Embryonic facial prominence (tissue), 1 donor: ENCODE data around the gene ZNF526.

Experiments used
- DNase-seq: peaks from one replicate; pipeline ENCODE4 v3.0.0-alpha.2; 2016; ENCODE audit errors: extremely low spot score

Gene ZNF526

DNA sequence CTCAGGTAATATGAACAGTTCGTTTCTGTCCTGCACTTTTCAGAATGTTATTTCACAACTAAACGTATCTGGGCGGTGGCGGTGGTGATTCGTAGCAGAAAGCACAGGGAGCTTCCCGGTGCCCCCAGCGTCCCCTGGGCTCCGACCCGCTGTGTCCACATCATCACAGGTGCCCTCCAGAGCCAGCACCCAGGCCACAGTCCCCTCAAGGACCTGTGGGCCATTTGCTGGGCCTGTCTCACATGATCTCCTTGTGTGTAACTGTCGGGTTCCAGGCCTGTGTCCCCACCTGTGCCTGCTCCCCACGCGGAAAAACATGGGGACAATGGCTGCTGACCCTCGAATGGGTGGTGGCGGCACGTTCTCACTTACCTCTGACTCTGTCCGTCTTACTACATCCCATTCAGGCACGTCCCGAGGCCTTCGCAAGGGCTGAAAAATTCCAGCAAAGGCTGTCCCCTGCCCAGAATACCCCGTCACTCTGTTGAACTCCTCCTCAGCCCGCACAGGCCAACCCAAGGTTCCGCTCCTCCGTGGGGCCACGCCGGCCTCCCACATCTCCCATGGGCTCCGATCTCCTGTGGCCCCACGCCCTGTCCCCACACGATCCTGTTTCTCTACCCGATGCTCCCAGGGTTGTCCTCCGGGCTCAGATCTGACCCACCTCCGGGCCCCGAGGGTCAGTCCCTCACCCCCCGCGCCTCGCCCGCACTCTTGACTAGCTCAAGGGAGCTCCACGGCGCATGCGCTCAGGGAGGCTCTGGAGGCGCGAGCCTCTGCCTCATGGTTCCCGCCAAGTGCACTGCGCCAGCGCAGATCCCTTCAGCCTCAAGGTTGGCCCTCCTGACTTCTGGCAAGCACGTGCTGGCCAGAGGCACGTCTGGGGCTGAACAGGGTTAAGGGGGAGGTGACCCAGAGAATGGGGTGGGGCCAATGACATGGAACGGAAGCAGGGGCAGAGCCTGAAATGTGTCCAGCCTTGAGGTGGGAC is 23.8 kb upstream of the ZNF526 start:
- no peak for DNase-seq

GRCh38 chr19:42197375-42197817 is 22.7 kb upstream of the ZNF526 start:
- no peak for DNase-seq

DNA sequence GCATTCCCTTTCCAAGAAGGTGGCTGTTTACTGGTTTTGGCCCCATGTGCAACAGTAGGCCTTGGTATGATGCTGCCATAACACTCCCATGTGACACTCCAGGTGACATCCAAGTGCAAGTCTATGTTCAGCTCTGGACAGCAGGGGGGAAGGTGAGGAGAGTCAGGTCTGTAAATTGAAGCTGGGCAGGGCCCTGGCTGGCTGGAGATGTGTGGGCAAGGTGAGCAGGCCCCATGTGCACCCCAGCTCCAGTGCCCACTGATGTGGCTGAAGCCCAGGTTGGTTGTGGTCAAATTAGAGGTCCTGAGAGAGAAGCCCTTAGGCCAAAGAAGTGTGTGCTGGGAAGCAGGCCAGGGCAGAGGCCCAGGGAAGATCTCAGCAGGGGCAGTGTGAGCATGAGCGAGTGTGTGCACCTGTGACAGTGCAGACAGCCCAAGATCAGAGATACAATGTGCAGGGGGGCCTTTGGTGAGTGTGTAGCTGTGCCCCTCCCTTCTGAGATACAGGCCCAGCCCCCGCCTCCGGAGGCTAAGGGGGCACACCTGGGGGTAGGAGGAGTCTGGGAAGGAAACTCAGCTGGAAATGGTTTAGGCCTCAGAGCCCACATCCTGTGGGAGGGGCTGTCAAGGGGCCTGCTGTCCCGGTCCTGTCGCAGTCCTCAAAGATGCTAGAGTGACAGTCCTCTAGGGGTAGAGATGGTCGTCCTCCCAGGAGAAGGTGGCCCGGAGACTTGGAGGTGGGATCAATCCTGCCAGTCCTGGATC is 21.3 kb upstream of the ZNF526 start:
- no peak for DNase-seq

- no peak for DNase-seq
These were observed 20.5 kb upstream of the ZNF526 start for GRCh38 chr19:42199440-42200115.

DNA sequence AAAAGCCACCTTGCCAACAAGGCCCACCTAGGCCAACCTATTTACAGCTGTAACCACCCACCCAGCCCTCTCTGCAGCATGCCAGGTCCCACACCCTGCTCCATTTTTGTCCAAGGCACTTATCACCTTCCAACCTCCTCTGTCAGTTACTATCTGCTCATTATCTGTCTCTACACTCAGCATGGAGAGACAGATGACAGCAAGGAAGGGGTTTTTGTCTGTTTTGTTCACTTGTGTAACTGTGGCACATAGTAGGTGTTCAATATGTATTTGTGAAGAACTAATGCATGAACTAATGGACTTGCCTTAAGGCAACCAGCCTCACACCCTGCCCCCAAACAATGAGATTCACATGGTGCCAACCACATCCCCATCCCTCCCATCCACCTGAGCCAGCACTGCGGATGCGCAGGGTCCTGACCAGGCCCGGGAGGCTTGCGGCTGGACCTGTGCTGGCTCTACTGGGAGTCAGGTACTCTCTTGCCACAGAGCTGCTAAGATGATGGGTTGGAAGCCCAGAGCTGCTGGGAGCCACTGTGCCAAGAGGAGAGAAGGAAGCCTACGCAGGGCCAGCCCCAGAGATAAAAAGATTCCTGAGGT is 19.9 kb upstream of the ZNF526 start:
- DNase-seq: no peak

DNA sequence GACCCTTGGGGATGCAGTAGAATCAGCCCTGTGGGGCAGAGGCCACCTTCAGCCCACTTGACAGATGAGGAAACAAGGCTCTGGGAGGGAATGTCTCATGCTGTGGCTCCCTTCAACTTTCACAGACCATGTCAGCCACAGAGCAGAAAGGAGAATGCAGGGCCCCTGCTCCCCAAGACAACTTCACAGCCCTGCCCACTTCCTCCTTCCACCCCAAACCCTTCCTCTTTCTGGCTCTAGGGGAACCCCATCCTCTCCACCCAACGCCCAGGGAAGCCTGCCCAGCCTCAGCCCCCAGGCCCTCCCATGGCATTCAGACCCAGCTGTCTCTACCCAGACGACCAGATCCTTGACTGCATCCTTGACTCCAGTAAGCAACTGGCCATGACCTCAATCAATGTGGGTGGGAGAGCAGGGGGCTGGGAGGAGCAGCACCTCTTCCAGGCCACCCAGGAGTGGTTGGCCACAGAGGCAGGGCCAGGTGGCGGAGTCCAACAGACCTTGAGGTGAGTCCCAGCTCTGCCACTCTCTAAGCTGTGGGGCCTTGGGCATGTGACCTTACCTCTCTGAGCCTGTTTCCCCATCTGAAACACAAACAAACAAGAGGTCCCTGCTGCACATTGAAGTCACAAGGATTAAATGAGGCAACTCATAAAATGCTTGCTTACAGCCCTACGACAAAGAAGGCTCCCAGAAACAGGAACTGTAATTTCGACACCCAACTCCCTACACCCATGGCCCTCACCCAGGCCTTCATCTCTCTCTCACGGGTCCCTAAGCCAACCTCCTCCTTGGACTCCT is 18.4 kb upstream of the ZNF526 start:
- no peak for DNase-seq

DNA sequence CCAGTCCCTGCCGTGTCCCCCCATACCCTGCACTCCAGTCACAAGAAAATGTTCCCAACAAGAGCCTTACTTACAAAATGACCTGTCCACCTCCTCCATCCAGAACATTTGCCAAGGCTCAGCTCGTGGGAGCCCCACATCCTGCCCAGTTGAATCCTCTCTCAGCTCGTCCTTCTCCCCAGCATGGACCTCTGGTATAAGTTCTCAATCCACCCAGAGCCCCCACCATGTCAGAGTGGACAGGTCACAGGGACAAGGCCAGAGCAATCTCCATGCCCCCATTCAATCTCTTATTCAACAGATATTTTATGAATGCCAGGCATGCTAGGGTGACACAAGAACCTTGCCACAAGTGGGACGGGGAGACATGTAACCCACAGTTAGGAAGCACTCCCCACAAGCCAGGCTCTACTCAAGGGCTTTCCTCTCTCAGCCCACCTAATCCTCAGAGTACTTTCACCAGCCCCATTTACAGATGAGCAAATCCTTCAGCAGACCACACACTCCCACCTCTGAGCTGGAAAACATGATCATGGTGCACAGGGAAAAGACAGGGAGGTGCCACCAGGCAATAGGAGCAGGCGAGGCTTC is 17.7 kb upstream of the ZNF526 start:
- DNase-seq: no peak

DNA sequence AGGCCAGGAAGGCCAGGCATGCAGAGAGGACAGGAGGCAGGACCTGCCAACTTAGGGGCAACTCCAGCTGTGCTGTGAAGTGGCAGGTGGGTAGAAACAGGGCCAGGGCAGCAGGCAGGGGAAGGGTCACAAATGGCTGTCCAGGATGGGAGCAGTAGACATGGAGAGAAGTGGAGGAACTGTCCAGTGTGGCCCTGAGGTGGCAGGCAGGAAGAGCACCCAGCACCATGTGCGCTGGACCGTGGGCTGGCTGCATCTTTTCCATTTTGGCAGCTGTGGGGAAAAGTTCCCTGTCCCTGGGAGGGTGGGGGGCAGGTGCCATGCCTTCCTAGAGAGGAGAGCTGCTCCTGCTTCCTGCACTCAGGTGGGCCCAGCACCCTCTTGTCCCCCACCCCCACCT is 16.4 kb upstream of the ZNF526 start:
- DNase-seq: no peak

DNA sequence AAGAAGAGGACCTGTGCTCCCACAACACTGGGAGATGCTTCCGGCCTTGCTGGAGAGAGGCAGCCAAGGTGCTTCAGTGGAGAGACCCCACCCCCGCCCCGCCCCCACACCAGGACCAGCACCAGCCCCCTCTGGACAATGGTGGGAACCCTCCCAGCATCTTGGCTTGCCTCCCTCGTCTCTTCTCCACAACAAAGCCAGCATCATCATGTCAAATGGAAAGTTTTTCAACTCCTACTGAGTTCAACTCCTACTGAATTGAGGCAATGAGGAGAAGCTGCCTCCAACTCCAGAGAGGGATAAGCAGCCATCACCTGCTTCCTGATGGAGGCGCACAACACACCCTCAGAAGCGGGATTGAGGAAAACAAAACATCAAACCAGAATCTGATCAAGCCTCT is 15.4 kb upstream of the ZNF526 start:
- no peak for DNase-seq

GRCh38 chr19:42206871-42207755 is 13.0 kb upstream of the ZNF526 start:
- DNase-seq: no peak

- no peak for DNase-seq
These were observed 12.3 kb upstream of the ZNF526 start for GRCh38 chr19:42207767-42208271.

DNA sequence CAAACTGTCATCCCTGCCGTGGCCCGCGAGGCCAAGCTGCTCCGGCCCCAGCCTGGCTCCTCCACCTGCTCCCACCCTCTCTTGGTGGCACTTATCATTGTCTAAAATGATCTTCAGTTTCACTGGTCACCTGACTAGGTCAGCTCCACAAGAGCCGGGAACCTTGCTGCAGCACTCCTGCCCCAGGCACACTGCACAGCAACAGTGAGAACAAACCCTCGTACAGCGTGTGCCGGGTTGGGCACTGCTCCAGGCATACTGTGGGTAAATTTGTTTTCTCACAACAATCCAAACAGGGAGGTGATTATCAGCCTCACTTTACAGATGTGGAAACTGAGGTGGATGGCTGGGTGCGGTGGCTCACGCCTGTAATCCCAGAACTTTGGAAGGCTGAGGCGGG is 11.5 kb upstream of the ZNF526 start:
- no peak for DNase-seq

- DNase-seq: no peak
These were observed 7.2 kb upstream of the ZNF526 start for GRCh38 chr19:42212886-42213285.

- no peak for DNase-seq
These were observed 5.2 kb upstream of the ZNF526 start for GRCh38 chr19:42214810-42215485.

DNA sequence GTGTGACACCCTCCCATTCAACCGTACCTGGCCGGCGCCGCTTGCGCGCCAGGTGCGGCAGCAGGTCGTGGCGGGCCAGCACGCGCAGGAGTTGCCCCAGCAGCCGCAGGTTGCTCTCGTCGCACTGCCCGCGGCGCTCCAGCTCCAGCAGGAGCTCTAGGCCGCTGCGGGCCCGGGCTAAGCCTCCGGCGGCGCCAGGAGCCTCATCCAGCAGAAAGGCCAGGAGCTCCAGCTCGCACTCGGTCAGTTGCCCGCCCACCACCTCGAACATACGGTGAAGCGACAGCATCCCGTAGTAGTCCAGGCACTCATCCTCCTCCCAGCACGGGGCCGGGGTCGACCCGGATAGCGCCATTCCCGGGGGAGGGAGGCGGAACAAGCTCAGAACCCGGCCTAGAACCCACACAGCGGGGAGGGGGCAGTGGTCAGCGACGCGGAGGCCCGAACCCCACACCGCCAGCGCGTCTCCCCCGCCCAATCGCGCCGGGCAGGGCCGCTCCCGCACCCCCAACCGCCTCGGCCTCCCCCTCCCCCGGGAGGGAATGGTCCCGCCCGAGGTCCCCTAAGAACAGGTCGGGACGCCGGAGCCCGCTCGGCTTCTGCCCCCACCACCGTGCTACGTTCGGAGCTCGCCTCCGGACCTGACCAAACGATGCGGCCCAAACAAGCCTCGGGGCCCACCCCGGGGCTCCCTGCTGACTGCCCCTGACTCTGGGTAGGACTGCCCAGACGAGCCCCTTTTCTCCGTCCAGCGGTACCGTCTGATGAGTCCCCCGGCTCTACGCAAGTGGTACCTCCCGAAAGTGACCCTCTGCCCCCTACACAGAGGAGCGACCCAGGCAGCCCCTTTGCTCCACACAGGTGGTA is 3.2 kb upstream of the ZNF526 start:
- no peak for DNase-seq

GRCh38 chr19:42217520-42218437 is 2.3 kb upstream of the ZNF526 start, which contains the start of gene DEDD2:
TSS of gene DEDD2 (minus strand) at chr19:42217677. CDS start at chr19:42217007, 670 bp downstream.
- DNase-seq: peak; percentile 85

- DNase-seq: no peak
These were observed 612 bp downstream of the ZNF526 start for GRCh38 chr19:42220751-42221097.
